ENCODE data around the gene DENND10.

DNA sequence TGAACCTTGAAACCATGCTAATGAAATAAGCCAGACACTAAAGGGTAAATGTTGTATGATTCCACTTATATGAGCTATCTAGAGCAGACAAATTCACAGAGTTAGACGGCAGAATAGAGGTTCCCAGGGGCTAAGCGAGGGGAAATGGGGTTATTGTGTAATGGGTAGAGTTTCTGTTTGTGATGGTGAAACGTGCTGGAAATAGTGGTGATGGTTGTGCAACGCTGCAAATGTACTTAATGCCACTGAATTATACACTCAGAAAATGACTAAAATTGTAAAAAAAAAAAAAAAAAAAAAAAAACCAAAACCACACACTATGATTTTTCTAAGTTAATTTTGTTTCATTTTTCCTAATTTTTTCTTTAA, 31.6 kb downstream of the DENND10 start:
- TF ChIP-seq EZH2 (IDR thresholded peaks at IDR 0.05) (no peak), POLR2AphosphoS5 (IDR thresholded peaks at IDR 0.05; ENCODE audit: borderline replicate concordance, low read depth, low read length) (no peak)
